ENCODE measurements around the gene CELSR2.

DNA sequence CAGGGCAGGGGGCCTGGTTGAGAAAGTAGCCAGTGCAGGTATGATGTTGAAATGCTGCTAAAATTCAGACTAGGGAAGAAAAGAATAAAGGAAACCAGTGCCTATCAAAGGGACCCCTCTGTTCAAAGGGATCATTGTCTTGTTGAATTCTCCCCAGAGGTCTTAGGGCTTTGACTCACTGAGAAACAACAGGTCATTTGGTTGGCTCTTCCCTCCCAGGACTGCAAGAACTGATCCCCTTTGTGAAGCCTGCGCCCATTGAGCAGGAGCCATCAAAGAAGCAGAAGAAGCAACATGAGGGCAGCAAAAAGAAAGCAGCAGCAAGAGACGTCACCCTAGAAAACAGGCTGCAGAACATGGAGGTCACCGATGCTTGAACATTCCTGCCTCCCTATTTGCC lies 11.8 kb upstream of the CELSR2 start:
- TF ChIP-seq, protein P1, sequence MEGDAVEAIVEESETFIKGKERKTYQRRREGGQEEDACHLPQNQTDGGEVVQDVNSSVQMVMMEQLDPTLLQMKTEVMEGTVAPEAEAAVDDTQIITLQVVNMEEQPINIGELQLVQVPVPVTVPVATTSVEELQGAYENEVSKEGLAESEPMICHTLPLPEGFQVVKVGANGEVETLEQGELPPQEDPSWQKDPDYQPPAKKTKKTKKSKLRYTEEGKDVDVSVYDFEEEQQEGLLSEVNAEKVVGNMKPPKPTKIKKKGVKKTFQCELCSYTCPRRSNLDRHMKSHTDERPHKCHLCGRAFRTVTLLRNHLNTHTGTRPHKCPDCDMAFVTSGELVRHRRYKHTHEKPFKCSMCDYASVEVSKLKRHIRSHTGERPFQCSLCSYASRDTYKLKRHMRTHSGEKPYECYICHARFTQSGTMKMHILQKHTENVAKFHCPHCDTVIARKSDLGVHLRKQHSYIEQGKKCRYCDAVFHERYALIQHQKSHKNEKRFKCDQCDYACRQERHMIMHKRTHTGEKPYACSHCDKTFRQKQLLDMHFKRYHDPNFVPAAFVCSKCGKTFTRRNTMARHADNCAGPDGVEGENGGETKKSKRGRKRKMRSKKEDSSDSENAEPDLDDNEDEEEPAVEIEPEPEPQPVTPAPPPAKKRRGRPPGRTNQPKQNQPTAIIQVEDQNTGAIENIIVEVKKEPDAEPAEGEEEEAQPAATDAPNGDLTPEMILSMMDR (IDR thresholded peaks at IDR 0.05; ENCODE audit: control extremely low read depth in 1 of 3, insufficient read depth in 1 of 3, low read depth in 1 of 3, low read length in 3 of 3): no peak
- no peak for TF ChIP-seq CHD1 (IDR thresholded peaks at IDR 0.05; ENCODE audit: low read depth, low read length)
- no peak for TF ChIP-seq SUZ12 (IDR thresholded peaks at IDR 0.05; ENCODE audit: low read length)
- TF ChIP-seq POLR2A (IDR thresholded peaks at IDR 0.05; ENCODE audit: control extremely low read depth in 1 of 2, low read depth in 2 of 2, low read length in 2 of 2): no peak
- no peak for TF ChIP-seq POLR2AphosphoS5 (IDR thresholded peaks at IDR 0.05; ENCODE audit: low read depth, low read length)
- TF ChIP-seq KDM5A (IDR thresholded peaks at IDR 0.05; ENCODE audit: low read length): no peak
- TF ChIP-seq CHD2 (IDR thresholded peaks at IDR 0.05; ENCODE audit: low read length): no peak
- TF ChIP-seq TAF1 (IDR thresholded peaks at IDR 0.05; ENCODE audit: low read depth, low read length): no peak
- no peak for TF ChIP-seq PHF8 (conservative IDR thresholded peaks at IDR 0.05; ENCODE audit: low read depth, low read length)
- no peak for TF ChIP-seq MAX (IDR thresholded peaks at IDR 0.05)

Data from H1 (cell line).